Measurements from ENCODE around the gene C11orf52.

The C11orf52 gene

GRCh38 chr11:111946499-111946898, 27.8 kb downstream of the C11orf52 start:
- Histone ChIP-seq H3K79me1 (ENCODE audit: low read length) (no peaks in the 10 kb centered on the region), H2AFZ (ENCODE audit: insufficient read depth, low read length, poor library complexity) (no peak overlapping the region), H3K27me3 (ENCODE audit: insufficient read depth, low read length) (no peaks in the 10 kb centered on the region), H3K18ac (ENCODE audit: low read length) (no peak overlapping the region), H4K12ac (ENCODE audit: low read depth, low read length) (no peak overlapping the region), H3K4me1 (ENCODE audit: control insufficient read depth in 1 of 2, insufficient read depth in 2 of 2, low read length in 2 of 2) (no peaks in the 10 kb centered on the region), H2BK12ac (ENCODE audit: low read length) (no peak overlapping the region), H2BK5ac (ENCODE audit: low read depth, low read length, poor library complexity) (no peak overlapping the region), H3K4ac (ENCODE audit: low read depth, low read length) (no peak overlapping the region), H4K8ac (ENCODE audit: low read depth, low read length) (no peak overlapping the region), H3K4me3 (ENCODE audit: low read depth, low read length) (no peak overlapping the region), H3K23ac (ENCODE audit: low read length) (no peak overlapping the region), H3K9ac (ENCODE audit: low read length) (no peak overlapping the region), H3K14ac (ENCODE audit: low read length) (no peak overlapping the region), H3K9me3 (ENCODE audit: insufficient read depth, low read depth, low read length) (no peaks in the 10 kb centered on the region), H2BK120ac (ENCODE audit: insufficient read depth, low read length, poor library complexity) (no peak overlapping the region), H3K27ac (ENCODE audit: low read depth, low read length) (no peak overlapping the region), H3K79me2 (ENCODE audit: control insufficient read depth, insufficient read depth, low read length, poor library complexity) (no peaks in the 10 kb centered on the region), H2AK5ac (ENCODE audit: low read length) (no peak overlapping the region), H4K91ac (ENCODE audit: low read depth, low read length) (no peak overlapping the region), H3K4me2 (ENCODE audit: low read length) (no peak overlapping the region), H3K36me3 (ENCODE audit: control insufficient read depth in 1 of 2, insufficient read depth in 2 of 2, low read length in 2 of 2) (no peaks in the 10 kb centered on the region)
- no CpG with 5 or more reads among the region's 3 CpGs for WGBS (ENCODE audit: extremely low coverage, insufficient coverage, insufficient read length)
- DNase-seq = no peak

GRCh38 chr11:111947143-111947542, 28.4 kb downstream of the C11orf52 start:
- Histone ChIP-seq H2AFZ (ENCODE audit: insufficient read depth, low read length, poor library complexity) (no peak overlapping the region), H3K23ac (ENCODE audit: low read length) (no peak overlapping the region), H3K36me3 (ENCODE audit: control insufficient read depth in 1 of 2, insufficient read depth in 2 of 2, low read length in 2 of 2) (no peaks in the 10 kb centered on the region), H3K4ac (ENCODE audit: low read depth, low read length) (no peak overlapping the region), H3K9ac (ENCODE audit: low read length) (no peak overlapping the region), H3K27me3 (ENCODE audit: insufficient read depth, low read length) (no peaks in the 10 kb centered on the region), H3K27ac (ENCODE audit: low read depth, low read length) (no peak overlapping the region), H4K12ac (ENCODE audit: low read depth, low read length) (no peak overlapping the region), H3K9me3 (ENCODE audit: insufficient read depth, low read depth, low read length) (no peaks in the 10 kb centered on the region), H3K79me1 (ENCODE audit: low read length) (no peaks in the 10 kb centered on the region), H2BK120ac (ENCODE audit: insufficient read depth, low read length, poor library complexity) (no peak overlapping the region), H3K4me3 (ENCODE audit: low read depth, low read length) (no peak overlapping the region), H3K4me1 (ENCODE audit: control insufficient read depth in 1 of 2, insufficient read depth in 2 of 2, low read length in 2 of 2) (no peaks in the 10 kb centered on the region), H4K91ac (ENCODE audit: low read depth, low read length) (no peak overlapping the region), H2AK5ac (ENCODE audit: low read length) (no peak overlapping the region), H3K79me2 (ENCODE audit: control insufficient read depth, insufficient read depth, low read length, poor library complexity) (no peaks in the 10 kb centered on the region), H2BK5ac (ENCODE audit: low read depth, low read length, poor library complexity) (no peak overlapping the region), H2BK12ac (ENCODE audit: low read length) (no peak overlapping the region), H4K8ac (ENCODE audit: low read depth, low read length) (no peak overlapping the region), H3K18ac (ENCODE audit: low read length) (no peak overlapping the region), H3K4me2 (ENCODE audit: low read length) (no peak overlapping the region), H3K14ac (ENCODE audit: low read length) (no peak overlapping the region)
- no peak for DNase-seq

DNA sequence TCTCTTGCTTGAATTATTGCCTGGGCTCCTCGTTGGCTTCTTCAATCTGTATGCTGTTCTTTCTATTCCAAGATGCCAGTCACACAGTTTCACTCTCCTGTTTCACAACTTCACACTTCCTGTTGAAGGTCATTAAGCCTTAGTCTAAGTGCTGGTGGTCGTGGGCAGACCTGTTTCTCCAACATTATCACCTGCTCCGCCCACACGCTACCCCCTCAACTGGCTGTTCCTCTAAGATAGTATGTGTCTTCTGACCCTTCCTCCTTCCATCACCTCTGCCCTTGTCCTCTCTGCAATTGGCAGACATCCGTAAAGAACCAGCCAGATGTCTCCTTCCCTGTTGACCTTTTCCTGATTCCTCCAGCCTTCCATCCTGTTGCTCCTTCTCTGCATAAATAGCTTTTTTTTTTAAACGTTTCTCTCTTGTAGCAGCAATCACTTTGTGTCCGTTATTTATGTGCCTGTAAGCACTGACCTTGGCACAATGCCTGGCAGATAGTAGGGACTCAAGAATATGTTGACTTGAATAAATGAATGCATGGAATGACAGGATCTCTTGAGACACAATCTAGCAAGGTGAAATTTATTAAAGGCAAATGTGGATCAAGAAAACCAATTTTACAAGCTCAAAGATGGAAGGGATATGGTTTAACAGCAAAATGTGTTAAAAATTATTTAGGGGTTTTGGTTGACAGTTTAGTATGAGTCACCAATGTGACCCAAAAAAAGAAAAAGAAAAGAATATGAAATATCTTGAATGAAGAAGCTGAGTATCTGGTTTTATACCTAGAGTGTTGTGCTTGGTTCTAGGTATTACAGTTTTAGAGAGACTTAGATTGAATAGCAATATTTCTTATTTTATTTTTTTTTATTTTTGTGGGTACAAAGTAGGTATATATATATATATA, 31.1 kb downstream of the C11orf52 start:
- Histone ChIP-seq H3K79me1 (ENCODE audit: low read length) (no peaks in the 10 kb centered on the region), H3K4me2 (ENCODE audit: low read length) (no peak overlapping the region), H3K36me3 (ENCODE audit: control insufficient read depth in 1 of 2, insufficient read depth in 2 of 2, low read length in 2 of 2) (no peaks in the 10 kb centered on the region), H3K27ac (ENCODE audit: low read depth, low read length) (no peak overlapping the region), H2BK5ac (ENCODE audit: low read depth, low read length, poor library complexity) (no peak overlapping the region), H2AK5ac (ENCODE audit: low read length) (no peak overlapping the region), H3K9ac (ENCODE audit: low read length) (no peak overlapping the region), H3K18ac (ENCODE audit: low read length) (no peak overlapping the region), H3K9me3 (ENCODE audit: insufficient read depth, low read depth, low read length) (no peaks in the 10 kb centered on the region), H3K79me2 (ENCODE audit: control insufficient read depth, insufficient read depth, low read length, poor library complexity) (no peaks in the 10 kb centered on the region), H4K8ac (ENCODE audit: low read depth, low read length) (no peak overlapping the region), H4K91ac (ENCODE audit: low read depth, low read length) (no peak overlapping the region), H3K4ac (ENCODE audit: low read depth, low read length) (no peak overlapping the region), H2BK120ac (ENCODE audit: insufficient read depth, low read length, poor library complexity) (no peak overlapping the region), H3K23ac (ENCODE audit: low read length) (no peak overlapping the region), H2BK12ac (ENCODE audit: low read length) (no peak overlapping the region), H3K4me3 (ENCODE audit: low read depth, low read length) (no peak overlapping the region), H2AFZ (ENCODE audit: insufficient read depth, low read length, poor library complexity) (no peak overlapping the region), H3K14ac (ENCODE audit: low read length) (no peak overlapping the region), H3K4me1 (ENCODE audit: control insufficient read depth in 1 of 2, insufficient read depth in 2 of 2, low read length in 2 of 2) (no peaks in the 10 kb centered on the region), H4K12ac (ENCODE audit: low read depth, low read length) (no peak overlapping the region), H3K27me3 (ENCODE audit: insufficient read depth, low read length) (no peaks in the 10 kb centered on the region)
- WGBS (ENCODE audit: extremely low coverage, insufficient coverage, insufficient read length) = no CpG with 5 or more reads among the region's 7 CpGs
- no peak for DNase-seq

GRCh38 chr11:111951565-111951964, 32.9 kb downstream of the C11orf52 start:
- Histone ChIP-seq H3K9ac (ENCODE audit: low read length) (no peak overlapping the region), H4K12ac (ENCODE audit: low read depth, low read length) (no peak overlapping the region), H3K18ac (ENCODE audit: low read length) (no peak overlapping the region), H4K91ac (ENCODE audit: low read depth, low read length) (no peak overlapping the region), H4K8ac (ENCODE audit: low read depth, low read length) (no peak overlapping the region), H3K79me2 (ENCODE audit: control insufficient read depth, insufficient read depth, low read length, poor library complexity) (no peaks in the 10 kb centered on the region), H2AFZ (ENCODE audit: insufficient read depth, low read length, poor library complexity) (no peak overlapping the region), H3K36me3 (ENCODE audit: control insufficient read depth in 1 of 2, insufficient read depth in 2 of 2, low read length in 2 of 2) (no peaks in the 10 kb centered on the region), H3K27me3 (ENCODE audit: insufficient read depth, low read length) (no peaks in the 10 kb centered on the region), H3K79me1 (ENCODE audit: low read length) (no peaks in the 10 kb centered on the region), H3K4me1 (ENCODE audit: control insufficient read depth in 1 of 2, insufficient read depth in 2 of 2, low read length in 2 of 2) (no peaks in the 10 kb centered on the region), H2BK5ac (ENCODE audit: low read depth, low read length, poor library complexity) (no peak overlapping the region), H3K14ac (ENCODE audit: low read length) (no peak overlapping the region), H3K4me3 (ENCODE audit: low read depth, low read length) (no peak overlapping the region), H3K4ac (ENCODE audit: low read depth, low read length) (no peak overlapping the region), H2BK12ac (ENCODE audit: low read length) (no peak overlapping the region), H3K9me3 (ENCODE audit: insufficient read depth, low read depth, low read length) (no peaks in the 10 kb centered on the region), H3K27ac (ENCODE audit: low read depth, low read length) (no peak overlapping the region), H3K4me2 (ENCODE audit: low read length) (no peak overlapping the region), H2BK120ac (ENCODE audit: insufficient read depth, low read length, poor library complexity) (no peak overlapping the region), H2AK5ac (ENCODE audit: low read length) (no peak overlapping the region), H3K23ac (ENCODE audit: low read length) (no peak overlapping the region)
- no CpG with 5 or more reads among the region's 3 CpGs for WGBS (ENCODE audit: extremely low coverage, insufficient coverage, insufficient read length)
- DNase-seq = no peak

Measured in trophoblast cell (in vitro differentiated cells and primary cell).